Peyer's patch (tissue), 4 donors: ENCODE results near the gene UPK1A. TPM values are rescaled to one million over a fixed set of nuclear protein-coding genes. Genes with fewer than 3 reads are reported as not detected.
A peak's percentile ranks its signal among the peaks of the same experiment; 100 is the strongest.
"Not testable (repeated sequence)": the region's sequence is repeated elsewhere in the genome, so short reads cannot be mapped to it uniquely, and the experiment has no call there.

ENCODE experiments used
- DNase-seq, 3 donors: peaks; one replicate each; pipeline ENCODE4 v3.0.0-alpha.2; 2017 to 2019
- H3K27ac ChIP-seq, 4 donors: fragments of 200-600 bp; sonication (generic); one replicate each; pipeline ENCODE4 v1.5.1; 2016 to 2019
- H3K27me3 ChIP-seq, 2 donors: fragments of 200-600 bp; sonication (generic); one replicate each; pipeline ENCODE4 v1.5.1; 2019
- H3K36me3 ChIP-seq, 3 donors: fragments of 200-600 bp; sonication (generic); one replicate each; pipeline ENCODE4 v1.5.1; 2016 to 2019
- H3K4me1 ChIP-seq, 4 donors: fragments of 200-600 bp; sonication (generic); one replicate each; pipeline ENCODE4 v1.5.1; 2016 to 2019
- H3K4me3 ChIP-seq, 4 donors: fragments of 200-600 bp; sonication (generic); 1 replicate in 3 of 4; 2 replicates in 1 of 4; pipeline ENCODE4 v1.5.1; 2016 to 2019; ENCODE audit warnings: mild to moderate bottlenecking in 1 of 4
- H3K9me3 ChIP-seq, 4 donors: fragments of 200-600 bp; sonication (generic); one replicate each; pipeline ENCODE4 v1.5.1; 2016 to 2019; ENCODE audit warnings: mild to moderate bottlenecking in 1 of 4
- POLR2A ChIP-seq, 2 donors: fragments of 450-650 bp; IDR thresholded peaks; one replicate each; pipeline ENCODE4 v1.5.1; 2017; ENCODE audit warnings: antibody characterized with exemption in 2 of 2, mild to moderate bottlenecking in 2 of 2, moderate library complexity in 2 of 2
- total RNA-seq, 4 donors: library from RNA; depleted of rRNA; stranded (reverse); fragments of >200 nt; gene quantifications; one replicate each; pipeline ENCODE4 v1.1.0, GENCODE V29; 2016
- TF ChIP-seq, protein P1 (sequence below), 6 experiments: fragments of 450-650 bp in 4 of 6; fragments of 200-600 bp in 2 of 6; sonication (generic) in 1 of 6; IDR thresholded peaks; one replicate each; pipeline ENCODE4 v1.5.1; 2017 to 2019; ENCODE audit warnings: antibody characterized with exemption in 6 of 6, mild to moderate bottlenecking in 3 of 6, moderate library complexity in 1 of 6

The UPK1A gene
- total RNA-seq, 4 donors from 2014 or later: not detected

GRCh38 chr19:35673121-35673804 is 6.9 kb downstream of the UPK1A start:
- TF ChIP-seq POLR2A (IDR thresholded peaks at IDR 0.05): no peak
- TF ChIP-seq, protein P1, sequence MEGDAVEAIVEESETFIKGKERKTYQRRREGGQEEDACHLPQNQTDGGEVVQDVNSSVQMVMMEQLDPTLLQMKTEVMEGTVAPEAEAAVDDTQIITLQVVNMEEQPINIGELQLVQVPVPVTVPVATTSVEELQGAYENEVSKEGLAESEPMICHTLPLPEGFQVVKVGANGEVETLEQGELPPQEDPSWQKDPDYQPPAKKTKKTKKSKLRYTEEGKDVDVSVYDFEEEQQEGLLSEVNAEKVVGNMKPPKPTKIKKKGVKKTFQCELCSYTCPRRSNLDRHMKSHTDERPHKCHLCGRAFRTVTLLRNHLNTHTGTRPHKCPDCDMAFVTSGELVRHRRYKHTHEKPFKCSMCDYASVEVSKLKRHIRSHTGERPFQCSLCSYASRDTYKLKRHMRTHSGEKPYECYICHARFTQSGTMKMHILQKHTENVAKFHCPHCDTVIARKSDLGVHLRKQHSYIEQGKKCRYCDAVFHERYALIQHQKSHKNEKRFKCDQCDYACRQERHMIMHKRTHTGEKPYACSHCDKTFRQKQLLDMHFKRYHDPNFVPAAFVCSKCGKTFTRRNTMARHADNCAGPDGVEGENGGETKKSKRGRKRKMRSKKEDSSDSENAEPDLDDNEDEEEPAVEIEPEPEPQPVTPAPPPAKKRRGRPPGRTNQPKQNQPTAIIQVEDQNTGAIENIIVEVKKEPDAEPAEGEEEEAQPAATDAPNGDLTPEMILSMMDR (IDR thresholded peaks at IDR 0.05): no peak
- Histone ChIP-seq H3K36me3 (no peaks in the 10 kb centered on the region), H3K4me3 (peak overlapping the region; percentile 17 to 45 (median 32)), H3K9me3 (no peaks in the 10 kb centered on the region), H3K27me3 (no peaks in the 10 kb centered on the region), H3K27ac (no peak overlapping the region), H3K4me1 (peaks cover 0 to 6% (median 0%) of the 10 kb centered on the region in 4 donors)
- DNase-seq: peak in 1 of 3 donors; percentile 58

DNA sequence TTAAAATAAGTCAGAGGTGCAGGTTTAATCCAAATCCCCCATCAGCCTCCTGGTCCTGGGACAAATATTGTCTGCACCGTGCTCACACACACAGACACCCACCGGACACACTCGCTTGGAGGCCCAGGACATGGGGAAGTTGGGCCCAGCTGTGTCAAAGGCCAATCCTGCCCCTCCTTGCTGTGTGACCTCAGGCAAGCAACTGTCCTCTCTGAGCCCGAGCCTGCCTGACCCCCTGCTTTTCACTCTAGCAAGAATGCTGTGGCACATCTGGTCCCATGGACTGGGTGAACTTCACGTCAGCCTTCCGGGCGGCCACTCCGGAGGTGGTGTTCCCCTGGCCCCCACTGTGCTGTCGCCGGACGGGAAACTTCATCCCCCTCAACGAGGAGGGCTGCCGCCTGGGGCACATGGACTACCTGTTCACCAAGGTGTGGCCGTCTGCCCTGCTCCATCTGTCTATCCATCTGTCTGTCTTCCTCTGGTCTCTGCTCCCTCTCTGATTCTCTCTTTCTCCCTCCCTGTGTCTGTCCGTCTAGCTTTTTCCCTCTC is 9.3 kb downstream of the UPK1A start:
- Histone ChIP-seq H3K27ac (no peak overlapping the region), H3K4me3 (no peak overlapping the region), H3K4me1 (peaks cover 0 to 6% (median 0%) of the 10 kb centered on the region in 4 donors), H3K36me3 (no peaks in the 10 kb centered on the region), H3K9me3 (no peaks in the 10 kb centered on the region), H3K27me3 (no peaks in the 10 kb centered on the region)
- no peak for DNase-seq
- TF ChIP-seq, protein P1 (IDR thresholded peaks at IDR 0.05): no peak
- TF ChIP-seq POLR2A (IDR thresholded peaks at IDR 0.05): no peak

DNA sequence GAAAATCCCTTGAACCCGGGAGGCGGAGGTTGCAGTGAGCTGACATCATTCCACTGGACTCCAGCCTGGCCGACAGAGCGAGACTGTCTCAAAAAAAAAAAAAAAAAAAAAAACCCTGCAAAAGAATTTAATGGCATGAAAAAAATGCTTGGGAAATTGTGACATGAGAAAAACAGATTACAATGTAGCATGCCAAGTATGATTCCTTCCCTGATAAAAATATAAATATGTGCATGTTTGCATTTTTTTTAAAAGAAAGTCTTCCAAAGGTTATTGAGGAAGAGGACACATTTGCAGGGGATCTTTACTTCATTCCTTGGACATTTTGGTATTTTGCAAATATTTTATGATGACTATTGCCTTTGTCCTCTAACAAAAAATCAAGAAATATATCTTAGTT is 23.5 kb downstream of the UPK1A start:
- no peaks in the 10 kb centered on the region for H3K36me3 ChIP-seq
- no peak for DNase-seq
- no peak for TF ChIP-seq POLR2A (IDR thresholded peaks at IDR 0.05)
- TF ChIP-seq, protein P1 (IDR thresholded peaks at IDR 0.05): no peak
- no peak overlapping the region for H3K27ac ChIP-seq
- no peaks in the 10 kb centered on the region for H3K27me3 ChIP-seq
- H3K4me1 ChIP-seq: no peaks in the 10 kb centered on the region
- no peak overlapping the region for H3K4me3 ChIP-seq
- no peaks in the 10 kb centered on the region for H3K9me3 ChIP-seq

DNA sequence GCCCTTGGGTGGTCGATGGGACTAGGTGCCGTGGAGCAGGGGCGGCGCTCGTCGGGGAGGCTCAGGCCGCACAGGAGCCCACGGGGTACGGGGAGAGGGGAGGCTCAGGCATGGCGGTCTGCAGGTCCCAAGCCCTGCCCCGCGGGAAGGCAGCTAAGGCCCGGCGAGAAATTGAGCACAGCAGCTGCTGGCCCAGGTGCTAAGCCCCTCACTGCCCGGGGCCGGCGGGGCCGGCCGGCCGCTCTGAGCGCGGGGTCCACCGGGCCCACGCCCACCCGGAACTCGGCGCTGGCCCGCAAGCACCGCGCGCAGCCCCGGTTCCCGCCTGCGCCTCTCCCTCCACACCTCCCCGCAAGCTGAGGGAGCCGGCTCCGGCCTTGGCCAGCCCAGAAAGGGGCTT is 24.8 kb downstream of the UPK1A start:
- not testable (repeated sequence) for H3K4me1 ChIP-seq, H3K27me3 ChIP-seq, H3K36me3 ChIP-seq, H3K4me3 ChIP-seq, H3K27ac ChIP-seq, H3K9me3 ChIP-seq, DNase-seq

DNA sequence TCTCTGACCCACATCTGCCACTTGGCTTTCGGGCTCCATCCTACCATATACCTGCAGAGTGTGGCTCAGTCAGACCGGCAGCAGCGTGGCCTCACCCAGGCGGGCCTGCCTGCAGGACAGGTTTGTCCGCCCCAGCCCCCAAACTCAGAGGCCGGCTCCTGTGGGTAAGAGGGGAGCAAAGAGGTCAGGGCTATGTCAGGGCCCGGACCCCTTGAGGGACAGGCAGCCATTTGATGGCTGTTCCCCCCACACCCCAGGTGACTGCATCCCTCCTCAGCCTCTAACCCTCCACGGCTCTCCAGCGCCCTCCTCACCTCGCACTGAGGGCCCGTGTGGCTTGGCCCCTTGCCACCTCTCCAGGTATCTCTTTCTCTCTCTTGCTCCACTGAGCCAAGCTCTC is 25.7 kb downstream of the UPK1A start:
- no peaks in the 10 kb centered on the region for H3K27me3 ChIP-seq
- no peaks in the 10 kb centered on the region for H3K4me1 ChIP-seq
- H3K9me3 ChIP-seq: no peaks in the 10 kb centered on the region
- DNase-seq: no peak
- no peak overlapping the region for H3K4me3 ChIP-seq
- H3K36me3 ChIP-seq: no peaks in the 10 kb centered on the region
- H3K27ac ChIP-seq: no peak overlapping the region
- TF ChIP-seq, protein P1 (IDR thresholded peaks at IDR 0.05): no peak
- no peak for TF ChIP-seq POLR2A (IDR thresholded peaks at IDR 0.05)

GRCh38 chr19:35693422-35693821 is 27.1 kb downstream of the UPK1A start:
- Histone ChIP-seq H3K27me3 (no peaks in the 10 kb centered on the region), H3K9me3 (no peaks in the 10 kb centered on the region), H3K27ac (no peak overlapping the region), H3K36me3 (no peaks in the 10 kb centered on the region), H3K4me1 (no peaks in the 10 kb centered on the region), H3K4me3 (no peak overlapping the region)
- DNase-seq: no peak
- no peak for TF ChIP-seq POLR2A (IDR thresholded peaks at IDR 0.05)
- TF ChIP-seq, protein P1 (IDR thresholded peaks at IDR 0.05): no peak
